ENCODE data around the gene ZCCHC24. TPM values are rescaled to one million over a fixed set of nuclear protein-coding genes. Genes with fewer than 3 reads are reported as not detected.

Gene ZCCHC24
- total RNA-seq, 2 experiments from 2014 or later = 0.67 to 0.85 TPM

DNA sequence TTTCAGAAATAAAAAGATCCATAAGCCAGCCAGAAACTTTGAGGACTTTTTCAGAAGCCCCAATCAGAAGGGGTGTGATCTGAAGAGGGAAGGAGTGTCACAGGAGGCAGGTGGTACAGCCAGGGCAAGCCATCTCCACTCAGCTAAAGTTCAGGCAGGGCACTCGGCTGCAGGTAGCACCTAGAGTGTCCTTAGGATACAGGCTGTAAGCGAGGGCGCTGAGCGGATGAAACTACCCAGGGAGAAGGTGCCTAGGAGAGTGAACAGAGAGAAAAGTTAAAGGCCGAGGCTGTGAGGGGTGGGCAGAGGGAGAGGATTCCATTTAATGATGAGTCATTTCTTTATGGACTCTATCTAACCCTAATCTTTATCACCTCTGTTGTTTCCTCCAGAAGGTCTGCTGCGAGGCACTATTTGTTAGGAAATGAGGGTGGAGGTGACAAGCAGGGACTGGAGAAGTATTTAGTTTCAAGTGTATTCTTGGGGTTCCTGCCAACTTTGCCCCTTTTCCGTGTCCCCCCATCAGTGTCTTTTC lies 29.8 kb upstream of the ZCCHC24 start:
- H3K36me3 ChIP-seq (ENCODE audit: insufficient read depth, low read length) = no peaks in the 10 kb centered on the region
- H3K4me3 ChIP-seq (ENCODE audit: low read length) = no peak overlapping the region
- peaks cover 17% of the 10 kb centered on the region for H3K27me3 Mint-ChIP-seq
- H3K27ac Mint-ChIP-seq = no peak overlapping the region
- ATAC-seq (ENCODE audit: poor library complexity) (no peak), DNase-seq (no peak)
- H3K4me1 Mint-ChIP-seq (ENCODE audit: low read depth) = no peaks in the 10 kb centered on the region
- TF ChIP-seq, protein P1, sequence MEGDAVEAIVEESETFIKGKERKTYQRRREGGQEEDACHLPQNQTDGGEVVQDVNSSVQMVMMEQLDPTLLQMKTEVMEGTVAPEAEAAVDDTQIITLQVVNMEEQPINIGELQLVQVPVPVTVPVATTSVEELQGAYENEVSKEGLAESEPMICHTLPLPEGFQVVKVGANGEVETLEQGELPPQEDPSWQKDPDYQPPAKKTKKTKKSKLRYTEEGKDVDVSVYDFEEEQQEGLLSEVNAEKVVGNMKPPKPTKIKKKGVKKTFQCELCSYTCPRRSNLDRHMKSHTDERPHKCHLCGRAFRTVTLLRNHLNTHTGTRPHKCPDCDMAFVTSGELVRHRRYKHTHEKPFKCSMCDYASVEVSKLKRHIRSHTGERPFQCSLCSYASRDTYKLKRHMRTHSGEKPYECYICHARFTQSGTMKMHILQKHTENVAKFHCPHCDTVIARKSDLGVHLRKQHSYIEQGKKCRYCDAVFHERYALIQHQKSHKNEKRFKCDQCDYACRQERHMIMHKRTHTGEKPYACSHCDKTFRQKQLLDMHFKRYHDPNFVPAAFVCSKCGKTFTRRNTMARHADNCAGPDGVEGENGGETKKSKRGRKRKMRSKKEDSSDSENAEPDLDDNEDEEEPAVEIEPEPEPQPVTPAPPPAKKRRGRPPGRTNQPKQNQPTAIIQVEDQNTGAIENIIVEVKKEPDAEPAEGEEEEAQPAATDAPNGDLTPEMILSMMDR (IDR thresholded peaks at IDR 0.05) = no peak
- ChIA-PET POLR2A (interaction anchor here (1.0 kb wide), 1 partner anchor 189 kb away, joined by 3 read pairs; no protein-coding TSS in a partner anchor), CTCF (interaction anchor here (0.7 kb wide), 1 partner anchor 8 kb away, joined by 4 read pairs; no protein-coding TSS in a partner anchor)
- peaks cover 3 to 10% of the 10 kb centered on the region in 2 experiments for H3K27me3 ChIP-seq (ENCODE audit: control insufficient read depth in 1 of 2, insufficient read depth in 2 of 2, low read length in 2 of 2)
- no peak overlapping the region for H3K27ac ChIP-seq (ENCODE audit: low read depth in 1 of 2, low read length in 2 of 2)
- H3K36me3 Mint-ChIP-seq (ENCODE audit: low read depth) = no peaks in the 10 kb centered on the region
- no peaks in the 10 kb centered on the region for H3K9me3 Mint-ChIP-seq
- H3K4me1 ChIP-seq (ENCODE audit: insufficient read depth, low read length) = no peaks in the 10 kb centered on the region
- no peaks in the 10 kb centered on the region for H3K9me3 ChIP-seq (ENCODE audit: control insufficient read depth in 1 of 2, insufficient read depth in 1 of 2, low read length in 2 of 2)
- no peak overlapping the region for H3K4me3 Mint-ChIP-seq
- intact Hi-C loops (cut with DNase I, micrococcal nuclease) = no loop called here

DNA sequence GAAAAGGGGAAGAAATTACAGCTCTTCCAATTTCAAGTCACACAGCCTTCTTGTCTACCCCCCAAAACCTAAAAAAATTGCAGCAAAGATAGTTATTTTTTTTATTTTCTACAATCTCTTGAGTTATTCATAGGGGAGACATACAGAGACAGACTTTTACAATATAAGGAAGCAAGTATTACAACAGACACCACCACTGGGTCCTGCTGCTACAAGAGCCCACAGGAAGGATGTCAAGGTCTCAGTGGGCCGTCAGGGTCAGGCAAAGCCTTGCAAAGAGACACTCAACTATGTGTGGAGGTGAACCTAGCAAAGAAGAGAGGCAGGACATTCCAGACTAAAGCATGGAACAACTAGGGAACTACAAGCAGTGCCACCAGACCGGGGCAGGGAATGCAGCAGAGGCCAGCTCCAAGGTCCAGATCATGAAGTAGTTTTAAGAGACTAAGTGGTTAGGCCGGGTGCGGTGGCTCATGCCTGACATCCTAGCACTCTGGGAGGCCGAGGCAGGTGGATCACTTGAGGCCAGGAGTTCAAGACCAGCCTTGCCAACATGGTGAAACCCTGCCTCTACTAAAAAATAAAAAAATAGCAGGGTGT lies 28.2 kb upstream of the ZCCHC24 start:
- POLR2A ChIA-PET = no interaction called here
- Mint-ChIP-seq H3K9me3 (no peaks in the 10 kb centered on the region), H3K4me3 (no peak overlapping the region), H3K36me3 (ENCODE audit: low read depth) (no peaks in the 10 kb centered on the region), H3K4me1 (ENCODE audit: low read depth) (no peaks in the 10 kb centered on the region), H3K27me3 (peaks cover 17% of the 10 kb centered on the region), H3K27ac (no peak overlapping the region)
- no peak overlapping the region for H3K27ac ChIP-seq (ENCODE audit: low read depth in 1 of 2, low read length in 2 of 2)
- no peak for DNase-seq
- no peaks in the 10 kb centered on the region for H3K9me3 ChIP-seq (ENCODE audit: control insufficient read depth in 1 of 2, insufficient read depth in 1 of 2, low read length in 2 of 2)
- TF ChIP-seq, protein P1 (IDR thresholded peaks at IDR 0.05) = no peak
- no peak for ATAC-seq (ENCODE audit: poor library complexity)
- H3K27me3 ChIP-seq (ENCODE audit: control insufficient read depth in 1 of 2, insufficient read depth in 2 of 2, low read length in 2 of 2) = peaks cover 0 to 10% of the 10 kb centered on the region in 2 experiments
- H3K36me3 ChIP-seq (ENCODE audit: insufficient read depth, low read length) = no peaks in the 10 kb centered on the region
- intact Hi-C loops (cut with DNase I, micrococcal nuclease) = no loop called here
- H3K4me3 ChIP-seq (ENCODE audit: low read length) = no peak overlapping the region
- no peaks in the 10 kb centered on the region for H3K4me1 ChIP-seq (ENCODE audit: insufficient read depth, low read length)
- CTCF ChIA-PET = interaction anchor here (1.5 kb wide), 1 partner anchor 99 kb away, joined by 5 read pairs; no protein-coding TSS in a partner anchor

GRCh38 chr10:79472951-79473350 lies 27.5 kb upstream of the ZCCHC24 start:
- ChIA-PET POLR2A (no interaction called here), CTCF (no interaction called here)
- H3K36me3 Mint-ChIP-seq (ENCODE audit: low read depth) = no peaks in the 10 kb centered on the region
- ATAC-seq (ENCODE audit: poor library complexity) (no peak), DNase-seq (no peak)
- intact Hi-C loops (cut with DNase I, micrococcal nuclease) = no loop called here
- peaks cover 0 to 10% of the 10 kb centered on the region in 2 experiments for H3K27me3 ChIP-seq (ENCODE audit: control insufficient read depth in 1 of 2, insufficient read depth in 2 of 2, low read length in 2 of 2)
- no peaks in the 10 kb centered on the region for H3K9me3 ChIP-seq (ENCODE audit: control insufficient read depth in 1 of 2, insufficient read depth in 1 of 2, low read length in 2 of 2)
- TF ChIP-seq, protein P1 (IDR thresholded peaks at IDR 0.05) = no peak
- H3K4me3 ChIP-seq (ENCODE audit: low read length) = no peak overlapping the region
- no peaks in the 10 kb centered on the region for H3K36me3 ChIP-seq (ENCODE audit: insufficient read depth, low read length)
- no peak overlapping the region for H3K4me3 Mint-ChIP-seq
- H3K9me3 Mint-ChIP-seq = no peaks in the 10 kb centered on the region
- H3K4me1 Mint-ChIP-seq (ENCODE audit: low read depth) = no peaks in the 10 kb centered on the region
- peaks cover 17% of the 10 kb centered on the region for H3K27me3 Mint-ChIP-seq
- H3K4me1 ChIP-seq (ENCODE audit: insufficient read depth, low read length) = no peaks in the 10 kb centered on the region
- H3K27ac ChIP-seq (ENCODE audit: low read depth in 1 of 2, low read length in 2 of 2) = no peak overlapping the region
- no peak overlapping the region for H3K27ac Mint-ChIP-seq

Measured in CD4-positive, alpha-beta T cell (primary cell).